HepG2 (cell line): ENCODE measurements around the gene PTPA. TPM values are rescaled to one million over a fixed set of nuclear protein-coding genes. Genes with fewer than 3 reads are reported as not detected.

Experiments used
- ADNP ChIP-seq: sonication (generic); formaldehyde crosslinking; IDR thresholded peaks from 2 replicates; pipeline ENCODE4 v1.4.0; 2020; ENCODE audit warnings: missing genetic modification reagents
- AGO1 ChIP-seq: fragments of 200-400 bp; formaldehyde crosslinking; IDR thresholded peaks from 2 replicates; pipeline ENCODE4 v1.6.1; 2017; ENCODE audit warnings: mild to moderate bottlenecking, low read depth, low read length, moderate library complexity; ENCODE audit not compliant: poor library complexity, severe bottlenecking
- ATM ChIP-seq: fragments of 450-650 bp; IDR thresholded peaks from 2 replicates; pipeline ENCODE4 v1.7.1; 2017; ENCODE audit warnings: mild to moderate bottlenecking, borderline replicate concordance
- DR1 ChIP-seq: sonication (generic); formaldehyde crosslinking; IDR thresholded peaks from 2 replicates; pipeline ENCODE4 v1.8.0; 2021; ENCODE audit warnings: mild to moderate bottlenecking, missing genetic modification reagents, inconsistent platforms
- GMEB1 ChIP-seq: sonication (generic); formaldehyde crosslinking; IDR thresholded peaks from 2 replicates; pipeline ENCODE4 v1.5.1; 2020; ENCODE audit warnings: missing genetic modification reagents, mild to moderate bottlenecking, borderline replicate concordance
- HMG20A ChIP-seq: IDR thresholded peaks from 2 replicates; pipeline ENCODE4 v1.6.1; 2016; ENCODE audit warnings: borderline replicate concordance
- HOXA5 ChIP-seq: sonication (generic); formaldehyde crosslinking; IDR thresholded peaks from 2 replicates; pipeline ENCODE4 v1.4.0; 2020; ENCODE audit warnings: missing genetic modification reagents
- NCOR1 ChIP-seq: fragments of 200-600 bp; sonication (generic); IDR thresholded peaks from 2 replicates; pipeline ENCODE4 v1.7.0; 2017; ENCODE audit warnings: antibody characterized with exemption, low read length, borderline replicate concordance
- NFRKB ChIP-seq: fragments of 450-650 bp; IDR thresholded peaks from 2 replicates; pipeline ENCODE4 v1.6.1; 2017
- RFXAP ChIP-seq: sonication (generic); formaldehyde crosslinking; IDR thresholded peaks from 2 replicates; pipeline ENCODE4 v1.4.0; 2020; ENCODE audit warnings: missing genetic modification reagents, borderline replicate concordance
- SRSF1 ChIP-seq: fragments of 200-400 bp; formaldehyde crosslinking; optimal IDR thresholded peaks from 2 replicates; pipeline ENCODE3; 2017; ENCODE audit warnings: mild to moderate bottlenecking, low read depth, low read length, moderate library complexity
- STAG1 ChIP-seq: sonication (generic); formaldehyde crosslinking; IDR thresholded peaks from 2 replicates; pipeline ENCODE4 v1.4.0; 2020; ENCODE audit warnings: missing genetic modification reagents
- TGIF2 ChIP-seq: IDR thresholded peaks from 2 replicates; pipeline ENCODE4 v1.6.1; 2016; ENCODE audit warnings: control low read depth, missing compliant biosample characterization
- XRCC5 ChIP-seq: fragments of 200-400 bp; formaldehyde crosslinking; optimal IDR thresholded peaks from 2 replicates; pipeline ENCODE3; 2017; ENCODE audit warnings: mild to moderate bottlenecking, low read length
- ZFP62 ChIP-seq: sonication (generic); formaldehyde crosslinking; IDR thresholded peaks from 2 replicates; pipeline ENCODE4 v1.4.0; 2020; ENCODE audit warnings: missing genetic modification reagents
- ZFP82 ChIP-seq: sonication (generic); formaldehyde crosslinking; IDR thresholded peaks from 2 replicates; pipeline ENCODE4 v1.5.1; 2020; ENCODE audit warnings: mild to moderate bottlenecking, missing genetic modification reagents, borderline replicate concordance
- ZNF143 ChIP-seq: sonication (generic); formaldehyde crosslinking; IDR thresholded peaks from 2 replicates; pipeline ENCODE4 v1.4.0; 2020; ENCODE audit warnings: missing genetic modification reagents
- ZNF17 ChIP-seq: sonication (generic); formaldehyde crosslinking; IDR thresholded peaks from 2 replicates; pipeline ENCODE4 v1.5.0; 2020; ENCODE audit warnings: mild to moderate bottlenecking, missing genetic modification reagents
- ZNF225 ChIP-seq: sonication (generic); formaldehyde crosslinking; IDR thresholded peaks from 2 replicates; pipeline ENCODE4 v1.4.0; 2020; ENCODE audit warnings: mild to moderate bottlenecking, missing genetic modification reagents
- ZNF343 ChIP-seq: sonication (generic); formaldehyde crosslinking; IDR thresholded peaks from 2 replicates; pipeline ENCODE4 v1.4.0; 2020; ENCODE audit warnings: mild to moderate bottlenecking, missing genetic modification reagents
- ZNF530 ChIP-seq: sonication (generic); formaldehyde crosslinking; IDR thresholded peaks from 2 replicates; pipeline ENCODE4 v1.5.0; 2020; ENCODE audit warnings: low read depth, mild to moderate bottlenecking, missing genetic modification reagents
- ZNF552 ChIP-seq: sonication (generic); formaldehyde crosslinking; IDR thresholded peaks from 2 replicates; pipeline ENCODE4 v1.9.0; 2022; ENCODE audit warnings: missing genetic modification reagents, mild to moderate bottlenecking, borderline replicate concordance
- ZNF577 ChIP-seq: sonication (generic); formaldehyde crosslinking; IDR thresholded peaks from 2 replicates; pipeline ENCODE4 v1.4.0; 2020; ENCODE audit warnings: mild to moderate bottlenecking, low read depth, missing genetic modification reagents, borderline replicate concordance
- ZNF710 ChIP-seq: sonication (generic); formaldehyde crosslinking; IDR thresholded peaks from 2 replicates; pipeline ENCODE4 v1.5.0; 2020; ENCODE audit warnings: mild to moderate bottlenecking, missing genetic modification reagents, borderline replicate concordance
- ZNF772 ChIP-seq: sonication (generic); formaldehyde crosslinking; IDR thresholded peaks from 2 replicates; pipeline ENCODE4 v1.5.0; 2020; ENCODE audit warnings: mild to moderate bottlenecking, missing genetic modification reagents
- polyA plus RNA-seq, 8 experiments: library from polyadenylated mRNA; depleted of rRNA in 3 of 8; stranded (reverse) in 7 of 8; unstranded in 1 of 8; fragments of >200 nt; fragmentation: Illumina TruSeq in 4 of 8; extraction: Trizol in 4 of 8; gene quantifications; 2 replicates each; pipeline versions ENCODE4 v1.2.1 to v1.2.3, GENCODE V29; 2011 to 2016; ENCODE audit warnings: low read depth in 4 of 8, missing spikeins in 1 of 8, mixed read lengths in 1 of 8; ENCODE audit not compliant: insufficient read depth in 1 of 8
- total RNA-seq, 5 experiments: library from RNA; depleted of rRNA; stranded (reverse); fragments of >200 nt; fragmentation: Illumina TruSeq; extraction: Trizol; gene quantifications; 2 replicates each; pipeline ENCODE4 v1.2.3, GENCODE V29; 2016; ENCODE audit warnings: low read depth in 1 of 5
- TF ChIP-seq, protein P1 (sequence below): sonication (generic); formaldehyde crosslinking; IDR thresholded peaks from 2 replicates; pipeline ENCODE4 v1.8.1; 2023; ENCODE audit warnings: mild to moderate bottlenecking, moderate library complexity, missing genetic modification reagents

Gene PTPA
- total and polyA plus RNA-seq, 2 of the 13 experiments (the other 11 are each of a cell fraction or from before 2014, with no cell fraction given): 79.3 to 105 TPM

DNA sequence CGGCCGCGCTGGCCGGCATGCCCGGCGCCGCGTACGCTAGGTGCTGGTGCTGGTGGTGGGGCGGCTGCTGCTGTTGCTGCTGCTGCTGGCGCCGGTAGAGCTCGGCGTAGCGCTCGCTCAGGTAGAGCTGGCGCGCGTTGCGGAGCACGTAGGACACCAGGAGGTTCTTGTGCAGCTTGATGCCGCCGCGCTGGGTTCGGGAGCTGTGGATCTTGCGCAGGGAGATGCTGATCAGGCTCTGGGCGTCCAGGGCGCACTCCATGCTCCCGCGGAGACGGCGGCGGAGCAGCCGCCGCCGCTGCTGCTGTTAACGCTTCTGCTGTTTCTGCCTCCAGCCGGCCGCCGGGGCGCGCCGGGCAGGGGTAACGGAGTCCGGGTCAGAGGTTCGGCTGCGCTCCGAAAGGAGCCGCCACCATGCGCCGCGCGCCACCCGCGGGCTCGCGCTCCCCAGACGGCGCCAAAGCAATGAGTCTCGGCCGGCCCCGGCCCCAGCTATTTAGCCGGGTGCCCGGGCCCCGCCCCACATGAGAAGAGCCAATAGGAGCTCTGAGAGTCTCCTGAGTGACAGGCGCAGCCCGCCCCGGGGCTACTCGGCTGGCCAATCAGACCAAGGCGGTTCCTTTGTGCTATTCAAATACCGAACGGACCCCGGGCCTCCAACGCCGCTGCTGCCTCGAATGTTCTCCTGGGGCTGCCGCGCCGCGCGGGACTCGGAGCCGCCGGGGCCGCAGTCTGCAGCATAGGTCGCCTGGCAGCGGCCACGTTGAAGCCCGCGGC is 66.8 kb downstream of the PTPA start, which contains the start of gene IER5L (continued):
- peak; percentile 92 for TF ChIP-seq ZFP82 (CRISPR knock-in tag)
- no peak for TF ChIP-seq ZNF17 (CRISPR knock-in tag)
- TF ChIP-seq ZNF343 (CRISPR knock-in tag): no peak
- peak; percentile 90 for TF ChIP-seq HOXA5
- TF ChIP-seq GMEB1 (CRISPR knock-in tag): no peak; the same call in 1 of the 2 replicates
- TF ChIP-seq ZNF552 (CRISPR knock-in tag): 0 out of 2 replicates have a peak, but pooled peaks have one; percentile 6
- TF ChIP-seq ZNF772: peak; percentile 84
- TF ChIP-seq ZNF577 (CRISPR knock-in tag): no peak
- no peak for TF ChIP-seq NCOR1
- peak; percentile 67; the same call in 1 of the 2 replicates for TF ChIP-seq RFXAP (CRISPR knock-in tag)
- TF ChIP-seq, protein P1, sequence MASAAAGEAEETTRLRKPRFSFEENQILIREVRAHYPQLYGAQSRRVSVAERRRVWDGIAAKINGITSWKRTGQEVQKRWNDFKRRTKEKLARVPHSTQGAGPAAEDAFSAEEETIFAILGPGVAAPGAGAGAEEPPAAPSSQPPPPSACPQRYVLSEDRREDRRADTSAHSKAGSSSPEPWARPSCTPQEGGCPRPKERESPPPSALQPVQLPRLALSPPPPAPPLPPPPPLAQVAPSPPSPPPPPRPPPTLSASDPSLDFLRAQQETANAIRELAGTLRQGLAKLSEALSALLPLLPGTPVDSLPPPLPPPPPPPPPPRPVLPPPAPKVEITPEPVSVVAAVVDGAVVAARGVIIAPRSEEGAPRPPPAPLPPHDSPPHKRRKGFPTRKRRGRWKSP (CRISPR knock-in tag): peak; percentile 95
- TF ChIP-seq ZNF143: peak; percentile 49; the same call in 1 of the 2 replicates
- TF ChIP-seq ATM: no peak
- TF ChIP-seq STAG1: no peak; the same call in 1 of the 2 replicates
- TF ChIP-seq ZNF225 (CRISPR knock-in tag): no peak
- TF ChIP-seq ZNF530 (CRISPR knock-in tag): no peak
- peak; percentile 29 for TF ChIP-seq SRSF1
- TF ChIP-seq ZFP62 (CRISPR knock-in tag): no peak
- peak; percentile 98 for TF ChIP-seq DR1 (CRISPR knock-in tag)
- peak; percentile 27; the same call in 1 of the 2 replicates for TF ChIP-seq TGIF2 (CRISPR knock-in tag)
- TF ChIP-seq ADNP (CRISPR knock-in tag): no peak
- peak; percentile 51 for TF ChIP-seq AGO1
- peak; percentile 79; the same call in 1 of the 2 replicates for TF ChIP-seq ZNF710 (CRISPR knock-in tag)
- TF ChIP-seq HMG20A (CRISPR knock-in tag): no peak
- TF ChIP-seq XRCC5: no peak
- no peak for TF ChIP-seq NFRKB
